ENCODE measurements around the gene MRGPRE.

MRGPRE gene

DNA sequence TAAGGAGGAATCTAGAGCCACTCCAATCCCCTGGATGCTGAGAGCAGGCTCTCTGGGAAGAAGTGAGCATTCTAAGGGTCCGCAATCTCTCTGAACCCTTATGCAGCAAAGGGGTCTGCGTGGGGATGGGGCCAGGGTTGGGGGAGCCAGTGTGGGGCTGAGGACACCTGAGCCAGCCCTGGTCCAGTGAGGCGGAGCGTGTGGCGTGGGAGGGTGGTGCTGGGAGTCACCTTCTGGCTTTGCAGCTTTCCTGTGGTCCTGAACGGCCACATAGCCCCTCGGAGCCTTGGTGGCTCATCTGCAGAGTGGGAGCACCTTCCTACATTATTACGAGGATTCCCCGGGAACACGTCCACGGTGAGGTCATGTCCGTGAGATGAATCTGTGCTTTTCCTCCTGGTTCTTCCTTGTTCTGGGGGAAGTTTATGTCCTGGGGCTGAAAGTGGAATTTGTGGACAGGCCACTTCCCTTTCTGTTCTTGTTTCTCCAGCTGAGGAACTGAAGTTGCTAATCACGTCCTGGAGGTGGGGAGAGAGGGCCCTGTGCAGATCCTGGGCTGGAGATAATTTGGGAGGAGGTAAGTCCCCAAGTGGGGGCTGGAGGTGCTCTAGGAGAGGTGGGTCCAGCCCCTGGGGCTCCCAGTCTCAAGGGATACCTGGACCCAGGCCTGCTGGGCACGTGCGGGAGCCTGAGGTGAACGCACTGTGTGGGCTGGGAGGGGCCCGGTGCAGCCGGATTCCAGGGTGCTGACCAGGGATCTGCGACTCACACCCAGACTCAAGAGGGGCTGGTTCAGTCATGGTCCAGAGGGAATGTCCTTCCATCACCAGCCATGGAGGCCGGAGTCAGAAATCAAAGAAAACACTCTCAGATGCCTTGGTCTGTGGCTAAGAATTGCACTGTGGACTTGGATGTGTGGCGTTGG, 6.1 kb downstream of the MRGPRE start:
- Histone ChIP-seq H3K27ac (ENCODE audit: low read depth, low read length) (no peak overlapping the region), H3K4me3 (ENCODE audit: low read depth, low read length) (no peak overlapping the region), H3K9ac (ENCODE audit: low read length) (no peak overlapping the region), H3K36me3 (ENCODE audit: control insufficient read depth, insufficient read depth, low read length) (no peaks in the 10 kb centered on the region), H3K27me3 (ENCODE audit: control insufficient read depth, insufficient read depth, low read length) (peaks cover 12% of the 10 kb centered on the region; the same call in 1 of the 2 replicates), H3K4me1 (ENCODE audit: control insufficient read depth, insufficient read depth, low read length) (peaks cover 15% of the 10 kb centered on the region), H3K9me3 (ENCODE audit: control insufficient read depth, insufficient read depth, low read depth, low read length) (no peaks in the 10 kb centered on the region)

DNA sequence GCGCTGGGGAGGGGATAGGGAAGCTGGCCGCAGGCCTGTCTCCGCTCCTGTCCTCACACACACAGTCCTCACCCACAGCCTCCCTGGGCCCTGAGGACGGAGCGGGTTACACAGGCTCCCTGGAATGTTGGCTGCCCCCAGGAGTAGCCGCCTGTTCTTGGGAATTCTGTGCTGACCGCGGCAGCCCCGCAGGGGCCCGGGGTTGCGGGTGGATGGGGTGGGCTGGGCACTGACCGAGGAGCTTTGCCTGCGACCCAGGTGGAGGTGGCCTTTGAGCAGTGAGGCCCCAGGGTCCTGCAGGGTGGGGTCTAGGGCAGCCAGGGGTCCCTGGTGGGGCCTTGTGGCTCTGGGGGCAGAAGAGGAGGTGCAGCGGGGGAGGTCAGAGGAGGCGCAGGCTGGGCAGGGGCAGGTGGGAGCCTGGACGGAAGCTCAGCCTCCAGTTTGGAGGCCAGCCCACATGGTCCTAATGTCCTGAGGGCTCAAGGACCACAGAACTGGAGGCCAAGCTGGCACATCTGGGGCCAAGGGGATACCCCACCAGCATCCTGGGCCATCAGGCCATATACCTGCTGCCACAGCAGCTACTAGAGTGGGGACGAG, 7.0 kb downstream of the MRGPRE start:
- H3K9me3 ChIP-seq (ENCODE audit: control insufficient read depth, insufficient read depth, low read depth, low read length): no peaks in the 10 kb centered on the region
- peaks cover 15% of the 10 kb centered on the region for H3K4me1 ChIP-seq (ENCODE audit: control insufficient read depth, insufficient read depth, low read length)
- no peak overlapping the region for H3K9ac ChIP-seq (ENCODE audit: low read length)
- H3K27ac ChIP-seq (ENCODE audit: low read depth, low read length): no peak overlapping the region
- no peaks in the 10 kb centered on the region for H3K36me3 ChIP-seq (ENCODE audit: control insufficient read depth, insufficient read depth, low read length)
- no peak overlapping the region for H3K4me3 ChIP-seq (ENCODE audit: low read depth, low read length)
- peaks cover 8% of the 10 kb centered on the region; the same call in 1 of the 2 replicates for H3K27me3 ChIP-seq (ENCODE audit: control insufficient read depth, insufficient read depth, low read length)

DNA sequence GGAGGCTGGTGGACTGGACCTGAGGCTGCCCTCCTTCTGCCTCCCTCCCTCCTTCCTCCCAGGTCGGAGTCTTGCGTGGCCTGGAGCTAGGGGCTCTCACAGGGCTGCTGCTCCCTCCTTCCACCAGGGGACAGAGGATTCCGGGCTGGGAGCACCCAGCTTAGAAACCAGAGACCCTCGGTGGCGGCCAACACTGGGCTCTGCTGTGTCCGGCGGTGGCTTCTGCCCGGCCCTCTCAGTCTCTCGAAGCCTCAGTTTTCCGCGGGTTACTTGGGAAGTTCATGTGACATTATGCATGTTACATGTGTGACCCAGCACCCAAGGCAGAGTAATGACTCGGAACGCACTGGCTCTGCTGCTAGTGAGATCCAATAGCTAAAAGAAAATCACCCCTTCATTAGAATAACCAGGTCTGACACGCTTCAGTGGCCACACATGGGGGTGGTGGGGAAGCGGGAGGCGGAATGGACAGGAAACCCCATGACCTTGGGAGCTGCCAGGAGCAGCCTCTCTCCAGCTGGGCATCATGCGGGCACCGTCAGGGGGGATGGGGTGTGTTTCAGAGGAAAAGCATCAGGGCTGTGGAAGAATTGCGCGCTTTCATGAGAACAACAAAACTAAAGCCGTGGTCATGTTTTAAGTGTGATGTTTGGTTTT, 7.7 kb downstream of the MRGPRE start:
- Histone ChIP-seq H3K4me1 (ENCODE audit: control insufficient read depth, insufficient read depth, low read length) (peaks cover 15% of the 10 kb centered on the region), H3K9ac (ENCODE audit: low read length) (no peak overlapping the region), H3K4me3 (ENCODE audit: low read depth, low read length) (0 out of 2 replicates have a peak overlapping the region, but pooled peaks have one; percentile 10), H3K27ac (ENCODE audit: low read depth, low read length) (no peak overlapping the region), H3K9me3 (ENCODE audit: control insufficient read depth, insufficient read depth, low read depth, low read length) (no peaks in the 10 kb centered on the region), H3K36me3 (ENCODE audit: control insufficient read depth, insufficient read depth, low read length) (no peaks in the 10 kb centered on the region), H3K27me3 (ENCODE audit: control insufficient read depth, insufficient read depth, low read length) (peaks cover 12% of the 10 kb centered on the region; the same call in 1 of the 2 replicates)

DNA sequence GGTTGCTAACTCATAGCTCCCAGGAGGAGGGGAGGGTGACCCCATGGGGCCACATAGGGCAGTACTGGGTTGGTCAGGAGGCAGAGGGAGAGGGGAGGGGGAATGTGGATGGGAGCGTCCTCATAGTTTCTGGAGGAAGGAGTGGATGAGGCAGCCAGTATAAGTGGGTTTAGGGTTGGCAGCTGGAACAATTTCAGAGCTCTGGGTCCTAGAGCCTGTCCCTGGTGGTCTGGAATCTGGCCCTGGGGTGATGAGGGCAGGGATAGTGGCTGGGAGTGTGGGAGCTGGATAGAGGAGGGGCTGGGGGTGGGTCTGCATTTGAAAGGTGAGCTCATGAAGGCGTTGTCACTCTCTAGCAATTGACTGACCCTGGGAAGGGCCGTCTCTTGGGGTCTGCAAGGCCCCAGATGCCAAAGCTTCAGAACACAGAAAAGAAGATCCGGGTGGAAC, 8.3 kb downstream of the MRGPRE start:
- no peak overlapping the region for H3K27ac ChIP-seq (ENCODE audit: low read depth, low read length)
- peaks cover 16% of the 10 kb centered on the region; the same call in 1 of the 2 replicates for H3K27me3 ChIP-seq (ENCODE audit: control insufficient read depth, insufficient read depth, low read length)
- H3K4me3 ChIP-seq (ENCODE audit: low read depth, low read length): 0 out of 2 replicates have a peak overlapping the region, but pooled peaks have one; percentile 10
- no peak overlapping the region for H3K9ac ChIP-seq (ENCODE audit: low read length)
- H3K4me1 ChIP-seq (ENCODE audit: control insufficient read depth, insufficient read depth, low read length): peaks cover 15% of the 10 kb centered on the region
- no peaks in the 10 kb centered on the region for H3K36me3 ChIP-seq (ENCODE audit: control insufficient read depth, insufficient read depth, low read length)
- H3K9me3 ChIP-seq (ENCODE audit: control insufficient read depth, insufficient read depth, low read depth, low read length): no peaks in the 10 kb centered on the region

DNA sequence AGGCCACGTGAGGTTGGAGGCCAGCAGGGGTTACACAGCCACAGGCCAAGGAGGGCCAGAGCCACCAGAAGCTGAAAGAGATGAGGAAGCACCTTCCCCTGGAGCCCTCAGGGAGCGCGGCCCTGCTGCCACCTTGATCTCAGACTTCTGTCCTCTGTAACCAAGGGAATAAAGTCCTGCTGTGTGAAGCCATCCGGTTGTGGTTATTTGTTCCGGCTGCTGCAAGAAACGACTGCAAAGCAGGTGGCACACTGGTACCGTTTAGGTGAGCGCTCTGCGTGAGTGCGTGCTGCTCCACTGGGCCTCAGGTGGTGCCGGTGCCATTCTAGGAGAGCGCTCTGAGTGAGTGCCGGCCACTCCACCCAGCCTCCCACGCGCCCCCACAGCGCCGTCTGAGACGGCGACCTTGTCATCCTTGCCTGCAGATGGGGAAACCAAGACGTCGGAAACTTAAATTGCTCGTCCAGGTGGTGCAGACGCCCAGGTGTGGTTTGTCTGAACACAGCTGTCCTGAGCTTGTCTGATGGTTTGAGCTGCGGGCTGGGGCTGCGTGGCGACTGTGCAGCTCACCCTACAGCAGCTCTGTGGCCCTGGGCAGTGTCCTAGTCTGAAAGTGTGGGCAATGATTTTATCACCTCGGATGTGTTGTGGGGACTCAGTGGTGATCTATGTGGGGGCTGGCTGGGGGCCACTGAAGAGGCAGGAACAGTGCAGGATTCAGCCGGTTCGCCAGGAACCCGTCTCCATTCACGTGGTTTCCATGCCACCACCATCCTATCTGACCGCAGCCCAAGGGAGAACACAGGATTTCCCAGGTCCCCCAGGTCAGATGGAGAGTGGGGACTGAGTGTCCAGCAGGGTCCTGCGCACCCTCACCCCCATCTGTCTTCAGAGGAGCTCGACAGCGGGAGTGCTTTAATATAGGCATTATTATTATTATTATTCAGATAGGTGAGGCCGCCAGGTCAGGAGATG, 9.0 kb downstream of the MRGPRE start:
- Histone ChIP-seq H3K9me3 (ENCODE audit: control insufficient read depth, insufficient read depth, low read depth, low read length) (no peaks in the 10 kb centered on the region), H3K4me1 (ENCODE audit: control insufficient read depth, insufficient read depth, low read length) (peaks cover 15% of the 10 kb centered on the region), H3K4me3 (ENCODE audit: low read depth, low read length) (no peak overlapping the region), H3K27ac (ENCODE audit: low read depth, low read length) (no peak overlapping the region), H3K9ac (ENCODE audit: low read length) (no peak overlapping the region), H3K36me3 (ENCODE audit: control insufficient read depth, insufficient read depth, low read length) (no peaks in the 10 kb centered on the region), H3K27me3 (ENCODE audit: control insufficient read depth, insufficient read depth, low read length) (peaks cover 15% of the 10 kb centered on the region; the same call in 1 of the 2 replicates)

DNA sequence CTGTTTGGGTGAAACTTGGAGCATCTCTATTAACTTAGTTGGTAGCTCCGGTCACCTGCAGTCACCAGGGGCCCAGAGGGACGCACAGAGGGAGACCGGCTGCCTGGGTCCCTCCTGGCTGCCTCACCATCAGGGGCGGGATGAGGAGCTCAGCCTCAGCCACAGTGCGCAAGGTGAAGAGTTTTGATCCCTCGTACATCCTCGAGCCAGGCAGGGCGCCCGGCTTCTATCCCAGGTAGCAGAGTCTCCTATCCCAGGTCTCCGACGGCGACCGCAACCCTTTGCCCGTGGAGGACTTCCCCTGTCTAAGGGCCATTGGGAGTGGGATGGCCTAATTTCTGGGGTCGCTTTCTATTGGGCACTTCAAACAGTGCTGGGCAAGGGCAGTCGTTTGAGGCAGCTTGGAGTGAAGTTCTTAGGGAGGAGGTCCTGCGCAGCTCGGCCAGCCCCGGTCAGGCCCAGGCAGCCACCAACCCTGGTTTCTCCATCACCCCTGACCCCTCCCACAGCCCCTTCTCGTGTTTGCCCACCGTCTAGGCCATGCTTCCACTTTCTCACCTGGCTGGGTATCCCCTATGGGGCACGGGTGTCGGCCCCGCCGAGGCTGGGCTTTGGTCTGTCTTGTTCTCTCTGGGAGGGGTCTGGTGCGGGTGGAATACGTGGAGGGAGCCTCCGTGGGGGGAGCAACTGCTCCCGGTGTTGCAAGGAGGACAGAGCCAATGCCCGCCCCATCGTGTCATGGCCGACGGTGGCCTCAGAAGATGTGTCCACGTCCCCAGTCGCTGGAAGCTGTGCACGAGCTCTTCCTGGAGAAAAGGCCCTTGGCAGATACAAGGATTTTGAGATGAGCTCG, 10.0 kb downstream of the MRGPRE start:
- Histone ChIP-seq H3K27ac (ENCODE audit: low read depth, low read length) (no peak overlapping the region), H3K4me1 (ENCODE audit: control insufficient read depth, insufficient read depth, low read length) (peaks cover 15% of the 10 kb centered on the region), H3K27me3 (ENCODE audit: control insufficient read depth, insufficient read depth, low read length) (peaks cover 15% of the 10 kb centered on the region; the same call in 1 of the 2 replicates), H3K9ac (ENCODE audit: low read length) (no peak overlapping the region), H3K36me3 (ENCODE audit: control insufficient read depth, insufficient read depth, low read length) (no peaks in the 10 kb centered on the region), H3K9me3 (ENCODE audit: control insufficient read depth, insufficient read depth, low read depth, low read length) (no peaks in the 10 kb centered on the region), H3K4me3 (ENCODE audit: low read depth, low read length) (no peak overlapping the region)

DNA sequence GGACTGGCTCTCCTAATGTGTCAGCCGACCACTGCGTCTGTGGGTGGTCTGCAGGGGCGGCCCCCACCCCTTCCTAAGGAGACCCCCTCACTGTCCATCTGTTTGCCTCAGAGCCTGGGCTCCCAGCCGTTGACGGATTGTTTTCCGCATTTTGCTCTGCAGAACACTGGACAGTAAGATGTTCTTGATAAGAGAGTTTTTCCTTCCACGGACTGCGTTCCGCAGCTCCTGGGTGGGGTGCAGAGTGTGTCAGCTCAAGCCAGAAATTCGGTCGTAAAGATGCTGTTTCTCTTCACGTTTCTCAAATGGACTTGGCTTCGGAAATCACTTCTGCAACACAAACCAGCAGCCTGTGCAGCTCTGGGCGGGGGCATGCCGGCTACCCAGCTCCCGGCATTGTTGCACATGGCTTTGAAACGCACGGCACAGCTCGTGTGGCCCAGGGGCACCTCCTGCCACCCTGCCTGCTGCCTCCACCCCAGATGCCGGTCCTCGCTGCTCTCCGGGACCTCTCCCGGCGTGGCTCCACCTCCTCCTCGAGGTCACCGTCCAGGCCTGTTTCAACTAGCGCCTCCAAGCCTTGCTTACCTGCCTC, 10.7 kb downstream of the MRGPRE start:
- Histone ChIP-seq H3K4me3 (ENCODE audit: low read depth, low read length) (no peak overlapping the region), H3K4me1 (ENCODE audit: control insufficient read depth, insufficient read depth, low read length) (peaks cover 15% of the 10 kb centered on the region), H3K27me3 (ENCODE audit: control insufficient read depth, insufficient read depth, low read length) (peaks cover 15% of the 10 kb centered on the region; the same call in 1 of the 2 replicates), H3K36me3 (ENCODE audit: control insufficient read depth, insufficient read depth, low read length) (no peaks in the 10 kb centered on the region), H3K9ac (ENCODE audit: low read length) (no peak overlapping the region), H3K9me3 (ENCODE audit: control insufficient read depth, insufficient read depth, low read depth, low read length) (no peaks in the 10 kb centered on the region), H3K27ac (ENCODE audit: low read depth, low read length) (no peak overlapping the region)

DNA sequence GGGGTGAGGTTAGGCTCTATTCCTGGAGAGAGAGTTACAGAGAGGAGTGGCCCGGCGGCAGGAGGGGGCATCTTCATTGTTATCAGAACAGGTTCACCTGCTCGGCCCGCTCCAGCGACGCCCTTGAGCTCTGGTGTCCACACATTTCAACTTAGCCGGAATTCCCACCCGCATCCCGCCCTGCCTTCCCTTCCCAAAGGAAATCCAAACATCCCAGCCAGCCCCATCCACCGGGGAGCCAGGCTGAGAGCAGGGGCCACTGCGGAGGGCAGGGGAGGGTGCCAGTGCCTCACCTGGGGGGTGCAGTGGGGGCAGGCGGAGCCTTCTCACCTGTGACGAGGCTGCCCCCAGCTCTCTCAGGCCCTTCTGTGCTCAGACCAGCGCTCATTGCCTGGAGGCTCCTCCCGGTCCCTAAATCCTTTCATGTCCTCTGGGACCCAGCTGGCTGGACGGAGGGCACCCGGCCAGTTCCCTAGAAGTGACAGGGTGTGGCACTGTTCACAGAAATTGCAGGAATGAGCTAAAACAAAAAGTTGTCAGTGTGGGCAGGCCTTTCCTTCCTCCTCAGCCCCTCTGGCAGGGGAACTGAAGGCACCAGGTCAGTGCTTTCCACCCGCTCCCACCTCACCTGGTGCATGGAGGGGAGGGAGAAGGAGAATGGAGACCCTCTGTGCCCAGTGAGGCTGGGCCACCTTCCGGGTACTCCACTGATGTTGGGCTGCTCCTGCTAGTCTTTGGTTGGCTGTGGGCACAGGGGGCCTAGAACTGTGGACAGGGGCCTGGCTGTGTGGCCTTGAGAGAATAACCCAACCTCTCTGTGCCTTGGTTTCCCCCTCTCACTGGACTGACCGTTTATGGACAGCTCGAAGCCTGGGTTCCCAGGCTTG, 11.5 kb downstream of the MRGPRE start:
- H3K4me1 ChIP-seq (ENCODE audit: control insufficient read depth, insufficient read depth, low read length): peaks cover 19% of the 10 kb centered on the region
- H3K36me3 ChIP-seq (ENCODE audit: control insufficient read depth, insufficient read depth, low read length): no peaks in the 10 kb centered on the region
- peaks cover 15% of the 10 kb centered on the region; the same call in 1 of the 2 replicates for H3K27me3 ChIP-seq (ENCODE audit: control insufficient read depth, insufficient read depth, low read length)
- H3K4me3 ChIP-seq (ENCODE audit: low read depth, low read length): no peak overlapping the region
- H3K9me3 ChIP-seq (ENCODE audit: control insufficient read depth, insufficient read depth, low read depth, low read length): no peaks in the 10 kb centered on the region
- no peak overlapping the region for H3K9ac ChIP-seq (ENCODE audit: low read length)
- no peak overlapping the region for H3K27ac ChIP-seq (ENCODE audit: low read depth, low read length)

DNA sequence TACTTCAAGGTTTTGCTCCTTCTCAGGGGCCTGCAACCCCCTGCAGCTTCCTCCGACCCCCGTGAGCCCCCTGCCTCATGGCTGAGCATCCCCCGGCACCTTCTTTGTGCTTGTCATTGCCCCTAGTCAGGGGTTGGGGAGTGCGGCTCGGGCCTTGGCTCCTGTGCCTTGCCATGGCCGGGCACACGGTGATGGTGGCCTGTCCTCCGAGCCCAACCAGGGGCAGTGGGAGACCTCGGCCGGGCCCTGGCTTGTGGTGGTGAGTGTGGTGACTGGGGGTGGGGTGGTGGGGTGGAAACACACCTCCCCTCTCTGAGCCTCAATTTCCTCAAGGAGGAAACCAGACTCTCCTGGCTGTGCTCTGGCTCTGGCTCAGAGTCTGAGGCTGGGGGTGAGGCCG, 12.1 kb downstream of the MRGPRE start:
- Histone ChIP-seq H3K27me3 (ENCODE audit: control insufficient read depth, insufficient read depth, low read length) (peaks cover 17% of the 10 kb centered on the region; the same call in 1 of the 2 replicates), H3K36me3 (ENCODE audit: control insufficient read depth, insufficient read depth, low read length) (no peaks in the 10 kb centered on the region), H3K4me3 (ENCODE audit: low read depth, low read length) (no peak overlapping the region), H3K27ac (ENCODE audit: low read depth, low read length) (no peak overlapping the region), H3K4me1 (ENCODE audit: control insufficient read depth, insufficient read depth, low read length) (peaks cover 19% of the 10 kb centered on the region), H3K9ac (ENCODE audit: low read length) (no peak overlapping the region), H3K9me3 (ENCODE audit: control insufficient read depth, insufficient read depth, low read depth, low read length) (no peaks in the 10 kb centered on the region)

All from HUES6 (cell line).